MM.1S (cell line): Measurements from ENCODE around the gene LTBP3.

Experiments used
- CTCF ChIP-seq: fragments of 300-600 bp; sonication (generic); IDR thresholded peaks from 2 replicates; pipeline ENCODE4 v1.5.1; 2016; ENCODE audit warnings: antibody characterized with exemption, low read length, mixed read lengths
- EZH2 ChIP-seq: fragments of 300-600 bp; sonication (generic); optimal IDR thresholded peaks from 2 replicates; pipeline ENCODE3; 2017; ENCODE audit warnings: low read depth, mild to moderate bottlenecking, antibody characterized with exemption, low read length, mixed read lengths
- EZH2phosphoT487 ChIP-seq: fragments of 300-600 bp; sonication (generic); IDR thresholded peaks from 2 replicates; pipeline ENCODE4 v1.6.1; 2018; ENCODE audit warnings: antibody characterized with exemption, low read length

- TF ChIP-seq EZH2 (no peak), CTCF (no peak), EZH2phosphoT487 (no peak)
These were observed 37.6 kb upstream of the LTBP3 start, which contains the start of gene KCNK7 for GRCh38 chr11:65595543-65596281.
